A673 (cell line): ENCODE data around the gene DNAH2.

Experiments
- EZH2 ChIP-seq: fragments of 200-600 bp; sonication (generic); IDR thresholded peaks from 2 replicates; pipeline ENCODE4 v1.6.1; 2017; ENCODE audit warnings: borderline replicate concordance, low read depth, mild to moderate bottlenecking, mixed read lengths, antibody characterized with exemption, low read length; ENCODE audit not compliant: poor library complexity, severe bottlenecking
- TF ChIP-seq, protein P1 (sequence below): fragments of 300-800, 200-600 bp; sonication (generic); conservative IDR thresholded peaks from 2 replicates; pipeline ENCODE4 v1.5.1; 2017; ENCODE audit warnings: low read depth, mild to moderate bottlenecking, antibody characterized with exemption, low read length, moderate library complexity, mixed read lengths

DNA sequence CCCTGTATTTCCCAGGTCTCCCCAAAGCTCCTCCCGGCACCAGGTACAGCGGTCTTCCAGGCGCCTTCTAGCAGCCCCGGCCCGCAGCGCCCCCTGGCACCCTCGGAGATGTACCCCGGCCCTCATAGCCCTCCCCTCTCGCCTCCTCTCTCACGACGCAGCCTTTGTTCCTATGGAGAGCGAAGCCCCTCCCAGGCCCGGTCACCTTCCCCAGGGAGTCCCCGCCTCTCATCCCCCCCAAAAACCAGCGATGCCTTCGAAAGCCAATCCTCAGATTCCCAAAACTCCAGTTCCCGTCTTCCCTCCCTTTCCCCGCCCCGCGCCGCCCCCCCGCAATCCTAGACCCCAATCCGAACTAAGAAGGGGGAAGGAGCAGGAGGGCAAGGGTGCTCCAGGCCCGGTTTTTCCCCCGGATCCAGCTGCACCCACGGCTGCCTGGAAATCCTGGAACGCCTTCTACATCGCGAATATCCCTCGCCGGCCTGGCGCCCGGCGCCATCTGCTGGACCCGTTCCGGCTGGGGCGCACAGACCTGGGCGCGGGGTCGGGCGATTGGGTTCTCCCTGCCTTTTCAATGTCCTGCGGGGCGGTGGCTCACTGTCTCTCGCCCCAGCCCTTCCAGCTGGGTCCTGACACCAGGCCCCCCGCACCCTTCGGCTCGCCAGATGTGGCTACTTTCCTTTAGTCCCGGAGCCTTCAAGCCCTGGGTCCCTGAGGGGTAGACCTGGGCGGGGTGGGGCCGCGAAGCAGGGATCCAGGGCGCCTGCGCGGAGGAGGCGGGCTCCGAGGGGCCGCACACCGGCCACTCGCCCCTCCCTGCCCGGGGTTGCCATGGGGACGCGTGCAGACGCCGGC lies at the start of gene DNAH2:
- no peak for TF ChIP-seq EZH2
- TF ChIP-seq, protein P1, sequence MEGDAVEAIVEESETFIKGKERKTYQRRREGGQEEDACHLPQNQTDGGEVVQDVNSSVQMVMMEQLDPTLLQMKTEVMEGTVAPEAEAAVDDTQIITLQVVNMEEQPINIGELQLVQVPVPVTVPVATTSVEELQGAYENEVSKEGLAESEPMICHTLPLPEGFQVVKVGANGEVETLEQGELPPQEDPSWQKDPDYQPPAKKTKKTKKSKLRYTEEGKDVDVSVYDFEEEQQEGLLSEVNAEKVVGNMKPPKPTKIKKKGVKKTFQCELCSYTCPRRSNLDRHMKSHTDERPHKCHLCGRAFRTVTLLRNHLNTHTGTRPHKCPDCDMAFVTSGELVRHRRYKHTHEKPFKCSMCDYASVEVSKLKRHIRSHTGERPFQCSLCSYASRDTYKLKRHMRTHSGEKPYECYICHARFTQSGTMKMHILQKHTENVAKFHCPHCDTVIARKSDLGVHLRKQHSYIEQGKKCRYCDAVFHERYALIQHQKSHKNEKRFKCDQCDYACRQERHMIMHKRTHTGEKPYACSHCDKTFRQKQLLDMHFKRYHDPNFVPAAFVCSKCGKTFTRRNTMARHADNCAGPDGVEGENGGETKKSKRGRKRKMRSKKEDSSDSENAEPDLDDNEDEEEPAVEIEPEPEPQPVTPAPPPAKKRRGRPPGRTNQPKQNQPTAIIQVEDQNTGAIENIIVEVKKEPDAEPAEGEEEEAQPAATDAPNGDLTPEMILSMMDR = peak; percentile 57
